ENCODE measurements around the gene SLC24A3. TPM values are rescaled to one million over a fixed set of nuclear protein-coding genes. Genes with fewer than 3 reads are reported as not detected.

Gene SLC24A3
- total RNA-seq, 1 donor from 2014 or later, result 0.79 TPM

DNA sequence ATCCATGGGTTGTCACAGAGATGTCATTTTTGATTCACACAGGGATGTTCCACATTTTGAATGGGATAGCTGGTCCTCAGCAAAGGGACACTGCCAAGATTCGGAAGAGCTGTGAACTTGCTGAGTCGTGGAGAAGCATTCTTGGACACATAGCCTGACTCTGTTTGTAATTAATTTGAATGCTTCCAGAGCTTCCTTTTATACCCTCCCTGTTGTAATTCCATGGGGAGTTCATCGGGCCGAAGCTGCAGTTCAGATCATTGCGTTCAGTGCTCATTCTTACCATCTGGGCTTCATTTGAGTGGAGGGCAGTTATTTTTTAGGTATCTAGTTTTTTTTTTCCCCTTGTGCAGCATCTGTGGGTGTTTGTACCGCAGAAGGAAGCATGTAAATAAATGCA lies 126.5 kb downstream of the SLC24A3 start:
- Histone ChIP-seq H3K9ac (ENCODE audit: low read length) (no peak overlapping the region), H3K27me3 (ENCODE audit: insufficient read depth, low read length) (no peaks in the 10 kb centered on the region), H3K79me2 (ENCODE audit: insufficient read depth, low read length) (no peaks in the 10 kb centered on the region), H3K4me1 (ENCODE audit: insufficient read depth, low read length) (no peaks in the 10 kb centered on the region), H3K36me3 (ENCODE audit: insufficient read depth, low read length) (no peaks in the 10 kb centered on the region), H2AFZ (ENCODE audit: low read depth, low read length) (no peak overlapping the region), H3K4me2 (ENCODE audit: low read length) (no peak overlapping the region), H3K4me3 (ENCODE audit: insufficient read depth, low read depth, low read length) (no peak overlapping the region), H3K9me3 (ENCODE audit: insufficient read depth, low read depth, low read length) (no peaks in the 10 kb centered on the region), H3K27ac (ENCODE audit: low read depth, low read length) (no peak overlapping the region), H4K20me1 (ENCODE audit: insufficient read depth, low read length) (no peaks in the 10 kb centered on the region)
- no peak for FAIRE-seq
- no peak overlapping the region for H3K27ac Mint-ChIP-seq (ENCODE audit: unreplicated experiment)
- DNase-seq (ENCODE audit: low read depth), result no peak
- no peak overlapping the region for H3K4me3 Mint-ChIP-seq (ENCODE audit: unreplicated experiment)
- H3K36me3 Mint-ChIP-seq (ENCODE audit: low read depth, unreplicated experiment), result no peaks in the 10 kb centered on the region
- H3K27me3 Mint-ChIP-seq (ENCODE audit: low read depth, unreplicated experiment), result peaks cover 12% of the 10 kb centered on the region
- TF ChIP-seq, protein P1, sequence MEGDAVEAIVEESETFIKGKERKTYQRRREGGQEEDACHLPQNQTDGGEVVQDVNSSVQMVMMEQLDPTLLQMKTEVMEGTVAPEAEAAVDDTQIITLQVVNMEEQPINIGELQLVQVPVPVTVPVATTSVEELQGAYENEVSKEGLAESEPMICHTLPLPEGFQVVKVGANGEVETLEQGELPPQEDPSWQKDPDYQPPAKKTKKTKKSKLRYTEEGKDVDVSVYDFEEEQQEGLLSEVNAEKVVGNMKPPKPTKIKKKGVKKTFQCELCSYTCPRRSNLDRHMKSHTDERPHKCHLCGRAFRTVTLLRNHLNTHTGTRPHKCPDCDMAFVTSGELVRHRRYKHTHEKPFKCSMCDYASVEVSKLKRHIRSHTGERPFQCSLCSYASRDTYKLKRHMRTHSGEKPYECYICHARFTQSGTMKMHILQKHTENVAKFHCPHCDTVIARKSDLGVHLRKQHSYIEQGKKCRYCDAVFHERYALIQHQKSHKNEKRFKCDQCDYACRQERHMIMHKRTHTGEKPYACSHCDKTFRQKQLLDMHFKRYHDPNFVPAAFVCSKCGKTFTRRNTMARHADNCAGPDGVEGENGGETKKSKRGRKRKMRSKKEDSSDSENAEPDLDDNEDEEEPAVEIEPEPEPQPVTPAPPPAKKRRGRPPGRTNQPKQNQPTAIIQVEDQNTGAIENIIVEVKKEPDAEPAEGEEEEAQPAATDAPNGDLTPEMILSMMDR (IDR thresholded peaks at IDR 0.05; ENCODE audit: insufficient read depth, low read depth, low read length), result no peak
- TF ChIP-seq EZH2 (IDR thresholded peaks at IDR 0.05; ENCODE audit: insufficient read depth, low read length), result no peak
- H3K4me1 Mint-ChIP-seq (ENCODE audit: low read depth, unreplicated experiment), result no peaks in the 10 kb centered on the region
- no peaks in the 10 kb centered on the region for H3K9me3 Mint-ChIP-seq (ENCODE audit: unreplicated experiment)

- H3K4me1 Mint-ChIP-seq (ENCODE audit: low read depth, unreplicated experiment), result no peaks in the 10 kb centered on the region
- no peaks in the 10 kb centered on the region for H4K20me1 ChIP-seq (ENCODE audit: insufficient read depth, low read length)
- no peaks in the 10 kb centered on the region for H3K36me3 ChIP-seq (ENCODE audit: insufficient read depth, low read length)
- H3K79me2 ChIP-seq (ENCODE audit: insufficient read depth, low read length), result no peaks in the 10 kb centered on the region
- H3K9me3 ChIP-seq (ENCODE audit: insufficient read depth, low read depth, low read length), result no peaks in the 10 kb centered on the region
- FAIRE-seq (no peak), DNase-seq (ENCODE audit: low read depth) (no peak)
- no peaks in the 10 kb centered on the region for H3K27me3 ChIP-seq (ENCODE audit: insufficient read depth, low read length)
- no peak overlapping the region for H3K4me3 Mint-ChIP-seq (ENCODE audit: unreplicated experiment)
- H3K9me3 Mint-ChIP-seq (ENCODE audit: unreplicated experiment), result no peaks in the 10 kb centered on the region
- no peak overlapping the region for H2AFZ ChIP-seq (ENCODE audit: low read depth, low read length)
- H3K4me1 ChIP-seq (ENCODE audit: insufficient read depth, low read length), result no peaks in the 10 kb centered on the region
- peaks cover 12% of the 10 kb centered on the region for H3K27me3 Mint-ChIP-seq (ENCODE audit: low read depth, unreplicated experiment)
- no peak overlapping the region for H3K9ac ChIP-seq (ENCODE audit: low read length)
- TF ChIP-seq, protein P1 (IDR thresholded peaks at IDR 0.05; ENCODE audit: insufficient read depth, low read depth, low read length), result no peak
- TF ChIP-seq EZH2 (IDR thresholded peaks at IDR 0.05; ENCODE audit: insufficient read depth, low read length), result no peak
- no peak overlapping the region for H3K4me2 ChIP-seq (ENCODE audit: low read length)
- H3K27ac Mint-ChIP-seq (ENCODE audit: unreplicated experiment), result no peak overlapping the region
- no peaks in the 10 kb centered on the region for H3K36me3 Mint-ChIP-seq (ENCODE audit: low read depth, unreplicated experiment)
- H3K4me3 ChIP-seq (ENCODE audit: insufficient read depth, low read depth, low read length), result no peak overlapping the region
- no peak overlapping the region for H3K27ac ChIP-seq (ENCODE audit: low read depth, low read length)
Measured at GRCh38 chr20:19341348-19342053, 129.1 kb downstream of the SLC24A3 start.

DNA sequence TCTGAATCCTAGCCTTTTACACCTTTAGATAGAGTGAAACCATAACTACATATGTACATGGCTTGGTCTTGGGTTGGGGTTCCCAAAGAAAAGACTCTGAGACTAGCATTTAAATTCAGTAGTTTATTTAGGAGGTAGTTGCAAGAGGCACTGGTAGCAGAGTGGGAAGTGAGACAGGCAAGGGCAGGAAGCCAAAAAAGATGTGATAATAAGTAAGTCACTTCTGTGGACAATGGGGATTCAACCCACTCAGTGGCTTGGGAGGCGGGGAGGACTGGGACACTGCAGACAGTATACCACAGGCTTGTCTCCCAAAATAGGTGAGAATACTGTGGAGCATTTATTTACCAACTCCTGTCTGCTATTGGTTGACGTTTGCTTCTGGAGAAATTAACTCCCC lies 131.9 kb downstream of the SLC24A3 start:
- no peak overlapping the region for H3K9ac ChIP-seq (ENCODE audit: low read length)
- DNase-seq (ENCODE audit: low read depth) (no peak), FAIRE-seq (no peak)
- Mint-ChIP-seq H3K27me3 (ENCODE audit: low read depth, unreplicated experiment) (peaks cover 18% of the 10 kb centered on the region), H3K4me3 (ENCODE audit: unreplicated experiment) (no peak overlapping the region), H3K4me1 (ENCODE audit: low read depth, unreplicated experiment) (no peaks in the 10 kb centered on the region), H3K36me3 (ENCODE audit: low read depth, unreplicated experiment) (no peaks in the 10 kb centered on the region), H3K9me3 (ENCODE audit: unreplicated experiment) (no peaks in the 10 kb centered on the region), H3K27ac (ENCODE audit: unreplicated experiment) (no peak overlapping the region)
- H3K4me3 ChIP-seq (ENCODE audit: insufficient read depth, low read depth, low read length), result no peak overlapping the region
- H3K36me3 ChIP-seq (ENCODE audit: insufficient read depth, low read length), result no peaks in the 10 kb centered on the region
- no peak overlapping the region for H3K4me2 ChIP-seq (ENCODE audit: low read length)
- H3K9me3 ChIP-seq (ENCODE audit: insufficient read depth, low read depth, low read length), result no peaks in the 10 kb centered on the region
- H3K79me2 ChIP-seq (ENCODE audit: insufficient read depth, low read length), result no peaks in the 10 kb centered on the region
- no peaks in the 10 kb centered on the region for H3K4me1 ChIP-seq (ENCODE audit: insufficient read depth, low read length)
- TF ChIP-seq, protein P1 (IDR thresholded peaks at IDR 0.05; ENCODE audit: insufficient read depth, low read depth, low read length), result no peak
- TF ChIP-seq EZH2 (IDR thresholded peaks at IDR 0.05; ENCODE audit: insufficient read depth, low read length), result no peak
- H3K27me3 ChIP-seq (ENCODE audit: insufficient read depth, low read length), result no peaks in the 10 kb centered on the region
- H4K20me1 ChIP-seq (ENCODE audit: insufficient read depth, low read length), result no peaks in the 10 kb centered on the region
- H3K27ac ChIP-seq (ENCODE audit: low read depth, low read length), result no peak overlapping the region
- no peak overlapping the region for H2AFZ ChIP-seq (ENCODE audit: low read depth, low read length)

Measured in astrocyte (in vitro differentiated cells and primary cell).